GM19467 (cell line): ENCODE data around the gene TXNIP.

Source experiments
- ATAC-seq: cut with Tn5 transposase; IDR thresholded peaks from one replicate; pipeline ENCODE4 v1.9.1; 2021; ENCODE audit warnings: mild to moderate bottlenecking, moderate library complexity; ENCODE audit not compliant: unreplicated experiment

Gene TXNIP

GRCh38 chr1:145986551-145986950, 9.8 kb downstream of the TXNIP start:
- no peak for ATAC-seq

GRCh38 chr1:145985502-145986439, 10.6 kb downstream of the TXNIP start:
- no peak for ATAC-seq

GRCh38 chr1:145985129-145985501, 11.3 kb downstream of the TXNIP start:
- ATAC-seq: no peak

- ATAC-seq: no peak
Measured at GRCh38 chr1:145983960-145984830, 12.2 kb downstream of the TXNIP start.

GRCh38 chr1:145983206-145983675, 13.1 kb downstream of the TXNIP start:
- no peak for ATAC-seq

- no peak for ATAC-seq
Measured at GRCh38 chr1:145982010-145982723, 14.2 kb downstream of the TXNIP start.

- no peak for ATAC-seq
Measured at GRCh38 chr1:145980457-145980994, 15.9 kb downstream of the TXNIP start.

- ATAC-seq: peak; percentile 8
Measured at GRCh38 chr1:145979746-145980456, 16.5 kb downstream of the TXNIP start.

GRCh38 chr1:145978854-145979745, 17.3 kb downstream of the TXNIP start:
- peak; percentile 91 for ATAC-seq

- ATAC-seq: no peak
Measured at GRCh38 chr1:145978471-145978853, 17.9 kb downstream of the TXNIP start.

GRCh38 chr1:145977486-145978470, 18.6 kb downstream of the TXNIP start:
- ATAC-seq: no peak

- no peak for ATAC-seq
Measured at GRCh38 chr1:145977016-145977415, 19.4 kb downstream of the TXNIP start.

GRCh38 chr1:145975216-145975615, 21.2 kb downstream of the TXNIP start:
- ATAC-seq: no peak

GRCh38 chr1:145974721-145975120, 21.7 kb downstream of the TXNIP start:
- no peak for ATAC-seq

- ATAC-seq: no peak
Measured at GRCh38 chr1:145972580-145972979, 23.8 kb downstream of the TXNIP start.

GRCh38 chr1:145967288-145967687, 29.1 kb downstream of the TXNIP start:
- ATAC-seq: no peak

- ATAC-seq: no peak
Measured at GRCh38 chr1:145965119-145965744, 31.1 kb downstream of the TXNIP start.
